ENCODE results near the gene PCSK6.

The PCSK6 gene

GRCh38 chr15:101498717-101499480 lies 9.4 kb upstream of the PCSK6 start:
- DNase-seq, result no peak

DNA sequence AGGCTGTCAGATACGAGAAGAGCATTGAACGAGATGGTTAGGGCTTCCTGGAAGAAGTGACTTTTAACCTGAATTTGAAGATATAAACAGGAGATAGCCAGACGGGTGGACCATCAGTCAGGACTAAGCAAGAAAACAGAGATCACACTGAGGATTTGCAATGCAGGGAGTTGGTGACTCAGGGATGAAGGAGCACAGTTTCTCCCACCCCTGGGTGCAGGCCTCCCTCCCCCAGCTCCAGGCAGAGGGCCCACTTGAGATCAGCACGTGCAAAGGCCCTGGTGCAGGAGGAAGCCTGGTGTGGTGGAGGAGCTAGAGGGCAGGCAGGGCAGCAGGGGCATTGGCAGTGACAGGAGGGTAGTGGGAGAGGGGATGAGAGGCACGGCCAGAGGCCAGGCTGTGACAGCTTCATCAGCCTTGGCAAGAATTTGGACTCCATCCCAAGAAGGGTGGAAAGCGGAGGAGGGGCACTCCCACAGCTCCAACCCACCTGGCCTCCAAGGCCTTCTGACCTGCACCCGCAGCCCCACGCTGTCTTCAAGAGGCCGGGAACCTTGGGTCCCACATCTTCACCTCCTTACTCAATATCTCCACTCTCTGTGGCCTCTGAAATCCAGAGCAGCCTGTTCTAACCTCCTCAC lies 8.7 kb upstream of the PCSK6 start:
- DNase-seq, result no peak

- DNase-seq, result no peak
These were observed 8.1 kb upstream of the PCSK6 start for GRCh38 chr15:101497484-101498034.

DNA sequence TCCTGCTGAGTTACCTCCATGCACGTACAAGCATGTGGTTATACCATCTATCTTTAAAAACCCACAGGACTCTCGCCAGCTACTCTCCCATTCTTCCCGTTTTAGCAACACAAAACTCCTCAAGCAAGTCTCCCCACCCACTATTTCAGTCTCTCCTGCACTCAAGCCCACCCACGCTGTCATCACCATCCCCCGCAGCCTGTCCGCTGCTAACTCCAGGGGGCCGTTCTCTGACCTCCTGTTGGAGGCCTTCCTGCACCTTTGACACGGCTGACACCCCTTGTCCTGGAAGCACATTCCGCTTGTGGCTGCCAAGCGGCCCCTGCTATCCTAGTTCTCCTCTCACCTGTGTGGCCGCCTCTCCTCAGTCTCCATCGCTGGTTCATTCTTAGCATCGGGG lies 7.5 kb upstream of the PCSK6 start:
- no peak for DNase-seq

DNA sequence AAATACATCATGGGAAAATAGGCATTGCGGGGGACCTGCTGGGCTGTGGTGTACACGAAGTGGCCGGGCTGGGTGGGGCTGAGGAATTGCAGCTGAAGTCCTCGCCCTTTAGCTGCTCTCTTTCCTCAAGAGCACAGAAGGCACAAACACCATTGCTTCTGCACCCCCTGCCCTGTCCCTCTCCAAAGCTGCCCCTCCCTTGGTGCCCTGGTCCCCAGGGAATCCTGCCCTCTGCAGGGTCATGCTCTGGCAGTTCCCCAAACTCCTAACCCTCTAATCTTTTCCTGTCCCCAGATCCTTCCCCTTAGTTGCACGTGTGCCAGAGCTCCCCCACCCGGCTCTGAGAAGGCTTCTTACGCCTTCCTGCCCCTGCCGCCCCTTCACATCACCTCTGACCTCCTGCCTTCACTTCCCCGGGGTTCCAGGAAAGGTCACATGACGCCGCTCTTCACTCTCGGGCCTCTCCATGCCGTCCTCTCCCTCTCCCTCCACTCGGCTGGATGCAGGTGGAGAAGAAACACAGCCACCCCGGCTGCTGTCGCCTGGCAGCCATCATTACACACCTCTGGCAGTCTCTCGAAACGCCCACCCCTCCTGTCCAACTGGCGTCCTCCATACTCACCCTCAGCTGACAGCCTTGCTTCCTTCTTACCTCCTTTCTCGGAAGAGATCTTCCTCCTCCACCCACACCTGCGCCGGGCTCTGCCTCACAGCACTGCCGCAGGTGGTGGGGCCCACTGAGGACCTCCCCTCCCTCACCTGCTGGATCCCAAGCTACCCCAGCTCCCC lies 6.9 kb upstream of the PCSK6 start:
- DNase-seq, result no peak

GRCh38 chr15:101495334-101496197 lies 6.1 kb upstream of the PCSK6 start:
- no peak for DNase-seq

- no peak for DNase-seq
These were observed 4.8 kb upstream of the PCSK6 start for GRCh38 chr15:101494251-101494796.

GRCh38 chr15:101492766-101493692 lies 3.5 kb upstream of the PCSK6 start:
- no peak for DNase-seq

GRCh38 chr15:101491734-101492640 lies 2.5 kb upstream of the PCSK6 start:
- DNase-seq, result no peak

GRCh38 chr15:101490922-101491733 lies 1.6 kb upstream of the PCSK6 start:
- no peak for DNase-seq

- DNase-seq, result no peak
These were observed 943 bp upstream of the PCSK6 start for GRCh38 chr15:101490408-101490891.

DNA sequence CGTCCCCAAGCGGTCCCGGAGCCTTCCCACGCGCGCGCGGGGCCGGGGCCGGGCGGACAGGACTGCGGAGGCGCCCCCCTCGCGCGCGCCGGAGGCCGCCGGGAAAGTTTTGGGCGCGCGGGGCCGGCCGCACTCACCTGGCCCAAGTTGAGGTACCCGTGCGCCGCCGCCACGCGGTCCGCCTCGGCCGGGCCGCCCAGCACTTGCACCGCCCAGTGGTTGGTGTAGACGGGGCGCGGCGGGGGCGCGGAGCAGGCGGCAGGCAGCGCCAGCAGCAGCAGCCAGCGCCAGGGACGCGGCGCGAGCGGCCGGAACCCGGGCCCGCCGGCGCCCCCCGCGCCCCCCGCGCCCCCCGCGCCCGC lies 289 bp downstream of the PCSK6 start:
- DNase-seq, result no peak

DNA sequence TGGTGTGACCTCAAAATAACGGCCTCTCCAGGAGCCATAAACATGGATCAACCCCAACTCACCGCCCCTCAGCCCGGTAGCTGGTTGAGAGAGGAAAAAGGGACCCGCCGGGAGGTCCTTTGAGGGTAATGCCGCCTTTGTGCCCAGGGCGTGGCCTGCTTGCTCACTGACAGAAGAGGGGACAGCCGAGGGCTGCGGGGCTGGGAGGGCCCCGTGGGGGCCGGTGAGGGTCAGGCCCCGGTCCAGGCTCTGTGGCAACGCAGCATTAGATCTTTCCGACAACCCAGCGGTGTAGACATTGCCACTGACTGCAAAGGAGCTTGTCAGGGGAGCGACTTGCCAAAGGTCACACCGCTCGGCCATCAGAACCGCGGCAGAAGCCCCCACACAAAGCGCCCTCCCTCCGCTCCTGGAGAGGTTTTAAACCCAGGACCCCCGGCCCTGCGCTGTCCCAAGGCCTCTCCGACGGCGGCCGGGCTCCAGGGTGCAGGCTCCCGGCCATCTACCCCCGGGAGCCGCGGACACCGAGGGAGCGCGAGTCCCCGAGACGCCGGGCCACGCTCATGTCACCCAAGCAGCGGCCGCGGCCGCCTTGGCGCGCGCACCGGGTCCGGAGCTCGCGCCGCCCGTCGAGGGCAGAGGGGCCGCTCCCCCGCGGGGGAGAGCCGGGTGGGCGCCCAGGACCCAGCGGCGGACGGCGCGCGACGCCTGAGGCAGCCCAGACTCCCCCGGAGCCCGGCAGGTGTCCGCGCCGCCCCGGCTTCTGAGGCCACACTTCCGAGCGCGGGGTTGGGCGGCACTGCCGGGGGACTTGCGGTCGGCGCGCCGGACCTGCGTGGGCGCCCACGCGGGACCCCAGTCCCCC lies 975 bp downstream of the PCSK6 start:
- no peak for DNase-seq

DNA sequence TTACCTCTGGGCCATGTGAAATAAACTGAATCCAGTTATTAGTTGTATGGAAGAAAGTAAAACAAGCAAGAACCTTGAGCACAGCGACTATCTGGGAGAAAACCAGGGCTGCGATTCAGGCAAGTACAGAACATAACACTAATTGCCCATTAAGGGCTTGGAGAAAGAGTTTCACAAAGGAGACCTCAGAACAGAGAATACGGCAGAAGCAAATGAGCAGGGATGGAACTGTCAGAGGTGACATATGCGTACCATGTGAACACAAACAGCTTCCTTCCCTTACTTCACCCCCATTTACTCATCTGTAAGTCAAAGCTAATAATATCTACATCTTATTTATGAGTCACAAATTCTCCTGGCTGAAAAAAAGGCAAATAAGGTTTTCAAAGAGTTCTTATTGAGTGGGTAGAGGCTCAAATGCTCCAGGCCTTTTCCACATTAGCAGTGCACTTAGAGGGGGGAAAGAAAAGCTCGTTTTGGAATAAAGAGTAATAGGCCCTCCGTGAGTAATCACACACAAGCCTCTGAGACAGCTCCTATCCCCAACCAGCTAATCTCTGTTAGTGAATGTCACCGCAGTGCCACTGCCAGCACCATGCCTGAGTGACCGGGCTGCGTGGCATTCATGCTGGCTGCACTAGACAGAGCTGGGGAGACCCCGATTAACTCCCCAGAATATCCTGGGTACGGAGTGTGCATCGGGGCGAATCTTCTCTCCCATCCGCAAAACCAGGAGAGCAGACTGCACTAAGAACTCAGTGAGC lies 2.6 kb downstream of the PCSK6 start:
- DNase-seq, result no peak

GRCh38 chr15:101483462-101483861 lies 6.0 kb downstream of the PCSK6 start:
- no peak for DNase-seq

DNA sequence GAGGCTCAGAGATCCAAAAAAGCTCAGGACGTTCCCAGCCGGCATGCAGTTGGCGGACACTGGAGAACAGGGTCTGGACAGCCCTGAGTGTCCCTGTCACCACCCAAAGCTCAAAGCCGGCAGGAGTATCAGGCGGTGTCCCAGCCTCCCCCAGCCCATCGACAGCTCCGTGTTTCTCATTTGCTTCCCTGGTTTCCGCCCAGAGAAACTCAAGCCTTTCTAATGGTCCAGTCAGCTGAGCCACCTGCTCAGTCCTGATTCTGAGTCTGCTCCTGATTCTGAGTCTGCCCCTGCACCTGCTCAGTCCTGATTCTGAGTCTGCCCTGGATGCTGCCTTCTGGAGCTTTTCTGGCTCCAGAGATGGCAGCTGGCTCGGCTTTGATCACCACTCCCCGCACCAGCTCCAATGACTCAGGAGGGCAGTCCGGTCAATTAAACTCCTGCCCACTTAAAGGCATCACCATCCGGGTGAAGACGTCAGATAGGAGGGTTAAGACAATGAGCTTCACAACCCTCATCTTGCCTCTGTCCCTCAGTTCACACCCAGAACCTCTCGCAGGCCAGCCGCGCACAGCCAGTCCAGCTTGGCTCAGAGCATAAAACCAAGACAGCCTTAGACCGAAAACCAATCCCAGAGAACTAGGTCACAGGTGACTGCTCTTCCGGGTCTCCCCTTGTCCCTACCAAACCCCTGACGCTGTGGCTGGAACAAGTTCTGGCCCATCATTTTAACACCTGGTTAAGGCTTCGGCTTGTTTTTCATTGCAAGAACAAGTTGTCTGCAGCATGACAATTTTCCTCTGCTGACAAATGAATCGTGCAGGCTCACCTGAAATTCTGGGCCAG lies 6.8 kb downstream of the PCSK6 start:
- no peak for DNase-seq

Measured in GF-D8 (cell line).